Bronchus fibroblast of lung (primary cell): ENCODE data around the gene METRN. TPM values are rescaled to one million over a fixed set of nuclear protein-coding genes. Genes with fewer than 3 reads are reported as not detected.

Source experiments
- total RNA-seq: library from RNA; depleted of rRNA; stranded (reverse); fragments of >200 nt; gene quantifications from 2 replicates; pipeline ENCODE4 v1.2.3, GENCODE V29; 2015

The METRN gene
- 49.1 and 68.7 TPM in 2 replicates for total RNA-seq

GRCh38 chr16:714558-715476, at the start of gene METRN:
METRN (plus strand) TSS chr16:715118; CDS start chr16:715290, 172 bp downstream.

DNA sequence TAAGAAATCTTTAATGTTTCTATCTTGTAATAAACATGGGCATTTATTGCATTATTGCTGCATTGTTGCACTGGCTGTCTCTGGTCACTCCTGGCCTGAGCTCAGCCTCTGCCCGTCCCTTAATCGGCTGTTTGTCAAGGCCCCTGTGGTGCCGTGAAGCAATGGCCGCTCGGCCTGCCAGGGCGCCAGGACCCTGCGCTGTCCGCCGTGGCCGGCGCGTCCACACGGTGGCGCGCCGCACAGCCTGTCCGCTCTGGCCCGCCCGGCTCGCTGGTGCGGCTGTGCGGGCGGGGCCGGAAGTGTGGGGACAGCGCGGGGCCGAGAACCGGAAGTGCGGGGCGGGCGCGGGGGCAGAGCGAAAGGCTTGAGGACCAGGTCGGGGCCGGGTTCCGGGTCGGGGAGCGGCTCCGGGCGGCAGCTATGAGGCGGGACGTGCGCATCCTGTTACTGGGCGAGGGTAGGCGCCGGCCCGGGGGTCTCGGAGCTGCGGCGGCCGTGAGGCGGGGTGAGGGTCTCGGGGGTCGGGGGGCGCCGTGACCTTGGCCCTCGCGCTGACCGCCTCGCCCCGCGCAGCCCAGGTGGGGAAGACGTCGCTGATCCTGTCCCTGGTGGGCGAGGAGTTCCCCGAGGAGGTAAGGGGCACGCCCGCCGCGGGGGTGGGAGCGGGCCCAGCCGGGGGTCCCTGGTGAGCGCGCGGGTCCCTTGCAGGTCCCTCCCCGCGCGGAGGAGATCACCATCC, 47.0 kb upstream of the METRN start, which contains the start of gene RHOT2:
Gene RHOT2, plus strand, starts transcription at position 353 of the 739 bp plus-strand sequence. Its CDS starts 68 bp downstream, at position 421.

DNA sequence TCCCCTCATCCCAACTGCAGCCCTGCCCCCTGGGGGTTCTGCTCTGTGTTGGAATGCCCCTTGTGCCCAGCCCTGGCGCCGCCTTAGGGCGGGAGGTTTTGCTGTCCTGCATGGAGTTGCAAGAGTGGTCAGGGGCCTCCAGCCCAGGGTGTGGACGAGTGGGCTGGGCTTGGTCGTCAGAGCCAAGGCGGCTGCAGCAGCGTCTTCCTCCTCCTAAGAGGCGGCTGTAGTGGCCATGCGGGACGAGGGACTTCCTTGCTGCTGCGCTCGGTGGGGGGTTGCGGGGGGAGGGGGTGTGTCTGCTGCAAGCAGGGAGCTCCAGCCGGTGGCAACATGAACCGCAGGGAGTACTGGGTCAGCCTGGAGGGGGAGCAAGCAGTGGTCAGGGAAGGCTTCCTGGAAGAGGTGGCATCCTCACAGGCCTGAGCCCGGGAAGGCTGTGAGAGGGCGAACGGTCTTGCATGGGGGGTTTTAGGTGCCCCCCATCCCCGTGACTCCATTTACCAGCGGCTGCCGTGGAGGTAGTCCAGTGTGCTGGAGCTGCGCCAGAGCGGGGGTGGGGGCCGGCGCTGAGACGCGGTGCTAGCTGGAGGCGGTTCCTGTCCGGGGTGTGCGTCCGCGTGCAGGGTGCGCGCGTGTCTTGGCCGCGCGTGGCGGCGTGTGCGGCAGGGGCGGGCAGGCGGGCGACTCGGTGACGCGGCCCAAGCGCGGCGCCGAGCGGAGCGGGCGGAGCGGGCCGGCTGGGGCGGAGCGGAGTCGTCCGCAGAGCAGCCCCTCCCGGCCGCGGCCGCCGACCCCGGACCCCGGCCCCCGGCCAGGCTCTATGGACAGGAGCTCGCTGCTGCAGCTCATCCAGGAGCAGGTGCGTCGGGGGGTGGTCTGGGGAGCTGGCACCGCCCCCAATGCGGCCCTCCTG, 39.7 kb upstream of the METRN start, which contains the start of gene RHBDL1:
Gene RHBDL1, plus strand, starts transcription at position 704 of the 916 bp plus-strand sequence. Its CDS starts 120 bp downstream, at position 824.

DNA sequence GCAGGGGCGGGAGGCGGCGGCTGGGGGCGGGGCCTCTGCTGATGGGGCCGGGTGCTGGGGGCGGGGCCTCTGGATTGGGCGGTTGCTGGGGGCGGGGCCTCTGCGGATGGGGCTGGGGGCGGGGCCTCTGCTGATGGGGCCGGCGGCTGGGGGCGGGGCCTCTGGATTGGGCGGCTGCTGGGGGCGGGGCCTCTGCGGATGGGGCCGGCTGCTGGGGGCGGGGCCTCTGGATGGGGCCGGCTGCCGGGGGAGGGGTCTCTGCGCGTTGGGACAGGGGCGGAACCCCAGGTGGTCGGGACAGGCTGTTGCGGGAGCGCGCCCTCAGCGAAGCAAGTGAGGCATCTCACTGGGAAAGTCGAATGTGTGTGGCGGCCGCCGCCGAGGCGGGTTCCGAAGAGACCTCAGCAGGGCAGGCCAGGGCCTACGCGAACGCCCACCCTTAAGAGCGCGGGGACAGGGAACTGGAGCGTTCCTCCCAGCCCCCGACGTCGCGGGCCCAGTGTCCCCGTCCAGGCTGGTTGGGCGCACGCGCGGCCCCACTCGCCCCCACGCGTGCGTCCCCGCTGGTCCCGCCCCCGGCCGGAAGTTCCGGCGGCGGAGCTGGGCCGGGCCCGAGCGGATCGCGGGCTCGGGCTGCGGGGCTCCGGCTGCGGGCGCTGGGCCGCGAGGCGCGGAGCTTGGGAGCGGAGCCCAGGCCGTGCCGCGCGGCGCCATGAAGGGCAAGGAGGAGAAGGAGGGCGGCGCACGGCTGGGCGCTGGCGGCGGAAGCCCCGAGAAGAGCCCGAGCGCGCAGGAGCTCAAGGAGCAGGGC, 34.9 kb upstream of the METRN start, which contains the start of gene STUB1:
Gene STUB1, plus strand, starts transcription at position 597 of the 811 bp plus-strand sequence. Its CDS starts 116 bp downstream, at position 713.

DNA sequence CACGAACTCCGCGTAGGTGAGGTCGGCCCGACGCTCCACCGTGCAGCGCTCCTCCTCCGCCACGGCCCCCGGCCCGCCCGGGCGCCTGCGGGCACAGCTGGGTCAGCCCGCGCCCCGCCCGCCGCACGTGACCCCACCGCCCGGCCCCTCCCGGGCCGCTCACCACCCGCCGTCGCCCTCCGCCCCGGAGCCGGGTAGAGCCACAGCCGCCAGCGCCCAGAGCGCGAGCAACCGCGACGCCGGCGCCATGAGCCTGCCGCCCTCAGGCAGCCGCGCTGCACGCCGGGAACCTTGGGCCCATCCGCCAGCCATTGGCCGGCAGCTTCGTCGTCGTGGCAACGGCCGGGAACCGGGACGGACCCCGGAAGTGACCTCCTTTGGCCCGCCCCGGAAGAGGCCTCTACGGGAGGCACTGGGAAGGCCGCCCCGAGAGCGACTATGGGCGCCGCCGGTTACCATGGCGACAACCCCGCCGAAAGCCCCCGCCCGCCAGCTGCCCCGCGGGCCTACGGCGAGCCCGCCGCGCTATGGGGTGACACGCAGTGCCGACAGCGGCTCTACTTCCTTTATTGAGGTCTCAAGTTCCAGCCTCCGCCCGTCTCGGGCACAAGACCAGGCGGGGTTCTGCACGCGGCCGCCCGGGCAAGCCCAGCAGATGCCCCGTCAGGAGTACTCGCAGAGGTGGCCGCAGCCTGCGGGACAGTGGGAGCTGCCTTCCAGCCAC, 30.7 kb upstream of the METRN start, which contains the start of gene JMJD8:
Gene JMJD8, minus strand, starts transcription at position 264 of the 724 bp plus-strand sequence. Its CDS starts 15 bp downstream, at position 249.

DNA sequence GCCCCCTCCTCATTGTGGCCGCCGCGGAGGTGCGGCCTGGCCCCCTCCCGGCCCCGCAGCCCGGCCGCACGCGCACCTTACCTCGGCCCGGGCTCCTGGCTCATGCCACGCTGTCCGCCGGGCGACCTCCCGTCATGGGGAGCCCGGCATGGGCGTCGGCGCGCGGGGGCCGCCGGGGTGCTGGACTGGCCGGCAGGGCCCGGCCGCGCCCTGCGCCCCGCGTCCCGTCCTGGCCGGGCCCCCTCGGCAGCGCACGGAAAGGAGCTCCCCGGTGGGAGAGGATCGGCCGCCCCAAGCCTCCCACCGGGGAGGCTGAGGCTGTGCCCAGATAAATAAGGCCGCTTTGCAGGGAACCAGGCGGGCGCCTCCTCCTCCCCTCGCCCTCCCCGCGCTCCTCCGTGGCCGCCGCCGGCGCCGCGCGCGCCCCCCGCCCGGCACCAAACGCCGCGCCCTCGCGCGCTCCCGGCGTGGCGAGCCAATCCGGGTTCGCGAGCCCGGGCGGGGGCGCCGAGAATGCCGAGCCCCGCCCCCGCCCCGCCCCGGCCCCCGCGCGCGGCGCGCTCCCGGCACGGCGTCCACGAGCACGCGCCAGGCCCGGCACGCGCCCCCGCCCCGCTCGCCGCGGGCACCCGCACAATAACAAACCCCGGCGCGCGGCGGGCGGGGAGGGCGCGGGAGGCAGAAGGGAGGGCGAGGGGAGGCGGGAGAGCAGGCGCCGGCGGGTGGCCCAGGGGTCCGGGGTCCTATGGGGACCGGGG, 9.3 kb upstream of the METRN start, which contains the start of gene FBXL16:
Gene FBXL16, minus strand, starts transcription at position 371 of the 758 bp plus-strand sequence. CDS start 8,396 bp downstream, outside the sequence.

GRCh38 chr16:720990-721764, 6.3 kb downstream of the METRN start, which contains the start of gene ANTKMT:
ANTKMT (plus strand) TSS chr16:721146; CDS start chr16:721275, 129 bp downstream.

DNA sequence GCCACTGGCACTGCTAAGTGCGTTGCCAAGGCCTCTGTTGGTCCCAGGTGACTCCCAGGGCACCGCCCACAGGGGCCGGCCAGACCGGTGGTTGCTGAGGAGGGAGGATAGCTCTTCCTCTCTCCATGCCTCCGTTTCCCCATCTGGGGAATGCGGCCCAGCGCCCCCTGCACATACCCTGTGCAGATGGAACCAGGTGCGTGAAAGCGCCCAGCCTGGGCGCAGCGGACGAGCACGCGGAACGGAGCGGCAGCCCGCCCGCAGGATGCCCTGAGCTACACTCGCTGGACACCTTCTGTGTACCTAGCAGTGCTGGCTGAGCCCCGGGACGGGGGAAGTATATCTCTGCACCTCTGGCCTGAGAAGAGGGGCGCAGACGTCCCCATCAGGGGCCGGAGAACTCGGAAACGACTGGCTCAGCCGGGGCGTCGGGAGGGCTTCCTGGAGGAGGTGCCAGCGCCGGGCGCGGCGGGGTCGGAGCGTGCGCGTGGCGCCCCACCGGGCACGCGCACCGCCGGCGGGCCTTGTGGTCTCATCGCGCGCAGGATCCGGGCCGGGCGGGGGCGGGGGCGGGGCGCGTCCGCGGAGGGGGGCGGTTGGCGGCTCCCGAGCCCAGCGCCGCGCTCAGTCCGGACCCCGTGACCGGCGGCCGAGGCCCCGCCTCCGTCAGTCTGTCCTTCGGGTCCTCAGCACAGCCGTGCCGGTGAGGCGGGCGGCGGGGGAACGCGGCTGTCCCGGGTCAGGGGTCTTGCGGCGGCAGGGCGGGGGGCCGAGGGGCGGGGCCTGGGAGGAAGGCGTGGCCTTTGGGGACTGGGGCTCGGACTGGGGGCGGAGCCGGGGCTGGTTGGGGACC, 11.7 kb downstream of the METRN start, which contains the start of the genes CCDC78 and HAGHL:
Gene CCDC78, minus strand, starts transcription at position 6 of the 853 bp plus-strand sequence. CDS start 76 bp downstream, outside the sequence.
Gene HAGHL, plus strand, starts transcription at position 669 of the 853 bp plus-strand sequence. CDS start 404 bp downstream, outside the sequence.

GRCh38 chr16:740764-741505, 26.0 kb downstream of the METRN start, which contains the start of gene CIAO3:
CIAO3 (minus strand) TSS chr16:740997; CDS start chr16:740985, 12 bp downstream.

GRCh38 chr16:760545-761343, 45.8 kb downstream of the METRN start, which contains the start of gene MSLN:
MSLN (plus strand) TSS chr16:760734; CDS start chr16:762681, 1,947 bp downstream.

Other genes with a start within 250 kb of the METRN start
- 32.6 and 39.8 TPM in 2 replicates for gene CAPN15, start 187.4 kb upstream of the METRN start, total RNA-seq
- gene PRR35, start 154.7 kb upstream of the METRN start, total RNA-seq: not detected in 2 replicates
- gene NHLRC4, start 148.1 kb upstream of the METRN start, total RNA-seq: 0.50 and 0.59 TPM in 2 replicates
- 29.1 and 37.9 TPM in 2 replicates for gene PIGQ, start 145.2 kb upstream of the METRN start, total RNA-seq
- gene RAB40C, start 125.1 kb upstream of the METRN start, total RNA-seq: 18.1 and 22.2 TPM in 2 replicates
- gene WFIKKN1, start 84.1 kb upstream of the METRN start, total RNA-seq: 0.30 and 0.50 TPM in 2 replicates
- 209 and 228 TPM in 2 replicates for gene METTL26, start 78.8 kb upstream of the METRN start, total RNA-seq
- gene MCRIP2, start 73.3 kb upstream of the METRN start, total RNA-seq: 21.4 and 23.2 TPM in 2 replicates
- gene WDR90, start 65.8 kb upstream of the METRN start, total RNA-seq: 13.3 and 14.9 TPM in 2 replicates
- gene RHOT2, start 47.0 kb upstream of the METRN start, total RNA-seq: 56.0 and 63.4 TPM in 2 replicates
- gene RHBDL1, start 39.4 kb upstream of the METRN start, total RNA-seq: 0.50 and 1.5 TPM in 2 replicates
- 213 and 221 TPM in 2 replicates for gene STUB1, start 34.7 kb upstream of the METRN start, total RNA-seq
- gene JMJD8, start 30.8 kb upstream of the METRN start, total RNA-seq: 58.3 and 69.4 TPM in 2 replicates
- gene WDR24, start 24.7 kb upstream of the METRN start, total RNA-seq: 12.3 and 13.2 TPM in 2 replicates
- gene FBXL16, start 9.3 kb upstream of the METRN start, total RNA-seq: 0.17 and 0.45 TPM in 2 replicates
- gene ANTKMT, start 6.0 kb downstream of the METRN start, total RNA-seq: 30.3 and 33.7 TPM in 2 replicates
- 0.67 and 1.5 TPM in 2 replicates for gene CCDC78, start 11.3 kb downstream of the METRN start, total RNA-seq
- 13.1 and 14.0 TPM in 2 replicates for gene HAGHL, start 12.0 kb downstream of the METRN start, total RNA-seq
- 22.0 and 26.4 TPM in 2 replicates for gene CIAO3, start 25.9 kb downstream of the METRN start, total RNA-seq
- under 0.01 TPM in 1 of 2 replicates, not detected in the other for gene MSLN, start 45.6 kb downstream of the METRN start, total RNA-seq
- 29.1 and 36.0 TPM in 2 replicates for gene RPUSD1, start 73.3 kb downstream of the METRN start, total RNA-seq
- gene CHTF18, start 73.5 kb downstream of the METRN start, total RNA-seq: 29.8 and 32.7 TPM in 2 replicates
- not detected in 2 replicates for gene GNG13, start 85.6 kb downstream of the METRN start, total RNA-seq